GM18507 (cell line): ENCODE results near the gene TADA1.
A peak's percentile ranks its signal among the peaks of the same experiment; 100 is the strongest.
"Not testable (repeated sequence)": the region's sequence is repeated elsewhere in the genome, so short reads cannot be mapped to it uniquely, and the experiment has no call there.

Experiments used
- DNase-seq: peaks from one replicate; pipeline ENCODE4 v3.0.0; 2011; ENCODE audit warnings: low read depth; ENCODE audit not compliant: insufficient read length; ENCODE audit errors: extremely low spot score
- FAIRE-seq: peaks from 2 replicates; lab custom pipeline; 2011; peaks lifted over from hg19 to GRCh38; lab: Jason Lieb, UNC

The TADA1 gene

DNA sequence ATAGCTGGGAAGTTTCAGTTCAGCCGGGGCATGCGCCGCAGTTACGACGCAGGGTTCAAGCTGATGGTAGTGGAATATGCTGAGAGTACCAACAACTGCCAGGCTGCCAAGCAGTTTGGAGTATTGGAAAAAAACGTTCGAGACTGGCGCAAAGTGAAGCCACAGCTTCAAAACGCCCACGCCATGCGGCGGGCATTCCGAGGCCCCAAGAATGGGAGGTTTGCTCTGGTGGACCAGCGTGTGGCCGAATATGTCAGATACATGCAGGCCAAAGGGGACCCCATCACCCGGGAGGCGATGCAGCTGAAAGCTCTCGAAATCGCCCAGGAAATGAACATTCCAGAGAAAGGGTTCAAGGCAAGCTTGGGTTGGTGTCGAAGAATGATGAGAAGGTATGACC is 26.9 kb downstream of the TADA1 start:
- no peak for FAIRE-seq
- no peak for DNase-seq

- no peak for DNase-seq
- FAIRE-seq = no peak
These were observed 27.9 kb downstream of the TADA1 start for GRCh38 chr1:166848193-166848592.

DNA sequence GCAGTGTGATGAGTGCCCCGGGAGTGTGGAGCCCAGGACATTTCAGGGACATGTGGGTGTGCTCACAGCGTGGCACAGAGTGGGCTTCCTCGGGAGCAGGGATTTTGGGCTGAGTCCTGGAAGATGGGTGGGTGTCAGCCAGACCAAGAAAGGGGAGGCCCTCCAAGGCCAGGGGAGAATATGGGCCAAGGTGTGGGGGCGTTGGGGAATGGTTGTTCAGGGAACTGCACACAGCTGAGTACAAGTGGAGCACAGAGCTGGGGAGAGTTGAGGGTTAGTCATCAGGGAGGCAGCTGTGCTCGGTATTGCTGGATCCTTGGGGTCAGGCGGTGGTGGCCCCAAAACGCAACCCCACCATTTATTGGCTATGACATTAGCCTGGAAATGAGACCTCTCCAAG is 31.3 kb downstream of the TADA1 start:
- FAIRE-seq (no peak), DNase-seq (no peak)

- no peak for DNase-seq
- FAIRE-seq = no peak
These were observed 32.1 kb downstream of the TADA1 start for GRCh38 chr1:166843769-166844596.

DNA sequence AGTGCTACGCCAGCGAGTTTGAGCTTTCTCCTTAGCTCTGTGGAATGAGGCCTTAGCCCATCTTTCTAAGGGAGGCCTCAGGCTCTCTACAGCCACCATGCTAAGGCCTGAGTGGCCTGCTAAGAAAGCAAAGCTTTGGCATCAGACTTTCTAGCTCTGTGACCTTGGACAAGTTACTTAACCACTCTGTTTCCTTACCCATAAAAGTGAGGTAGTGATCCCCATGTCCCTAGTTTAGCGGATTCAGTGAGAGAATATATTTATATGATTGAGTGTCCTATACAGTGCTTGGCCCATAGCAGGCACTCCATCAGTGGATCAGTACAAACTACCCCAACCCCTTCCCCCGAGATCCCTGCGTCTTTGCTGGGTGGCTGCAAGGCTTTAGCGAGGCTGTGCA is 32.7 kb downstream of the TADA1 start:
- no peak for DNase-seq
- FAIRE-seq = no peak

GRCh38 chr1:166840309-166841274 is 35.5 kb downstream of the TADA1 start:
- no peak for DNase-seq

DNA sequence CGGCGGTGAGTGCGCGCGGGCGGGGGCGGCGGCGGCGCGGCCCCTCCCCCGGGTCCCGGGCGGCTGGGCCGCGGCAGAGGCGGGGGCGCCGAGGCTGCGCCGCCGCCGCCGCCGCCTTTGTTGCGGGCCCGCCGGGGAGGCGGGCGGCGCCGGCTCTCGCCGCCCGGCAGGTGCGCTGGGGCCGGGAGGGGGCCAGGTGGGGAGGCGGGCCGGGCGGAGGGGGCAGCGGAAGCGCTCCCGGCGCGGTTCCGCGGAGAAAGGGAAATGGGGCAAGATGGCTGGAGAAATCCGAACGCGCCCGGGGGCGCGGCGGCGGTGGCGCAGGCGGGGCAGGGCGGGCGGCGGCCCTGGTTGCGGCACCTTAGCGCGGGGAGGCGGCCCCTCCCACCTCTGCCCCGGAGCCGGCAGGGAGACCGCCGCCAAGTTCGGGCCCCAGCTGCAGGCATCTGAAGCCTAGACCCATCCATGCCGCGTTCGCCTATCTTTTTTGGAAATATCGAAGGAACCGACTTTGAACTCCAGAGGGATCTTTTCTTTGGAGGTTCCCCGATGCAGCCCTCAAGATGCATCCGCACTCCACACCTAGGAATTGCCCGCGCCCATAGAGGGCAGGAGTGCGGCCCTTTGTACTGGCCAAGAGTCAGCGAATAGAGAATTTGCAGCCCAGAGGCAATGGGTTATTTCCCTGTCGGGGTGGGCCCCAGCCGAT is 36.3 kb downstream of the TADA1 start:
- no peak for FAIRE-seq
- no peak for DNase-seq

More at GRCh38 chr1:166840309-166841274, 35.5 kb downstream of the TADA1 start:
- FAIRE-seq = no peak

DNA sequence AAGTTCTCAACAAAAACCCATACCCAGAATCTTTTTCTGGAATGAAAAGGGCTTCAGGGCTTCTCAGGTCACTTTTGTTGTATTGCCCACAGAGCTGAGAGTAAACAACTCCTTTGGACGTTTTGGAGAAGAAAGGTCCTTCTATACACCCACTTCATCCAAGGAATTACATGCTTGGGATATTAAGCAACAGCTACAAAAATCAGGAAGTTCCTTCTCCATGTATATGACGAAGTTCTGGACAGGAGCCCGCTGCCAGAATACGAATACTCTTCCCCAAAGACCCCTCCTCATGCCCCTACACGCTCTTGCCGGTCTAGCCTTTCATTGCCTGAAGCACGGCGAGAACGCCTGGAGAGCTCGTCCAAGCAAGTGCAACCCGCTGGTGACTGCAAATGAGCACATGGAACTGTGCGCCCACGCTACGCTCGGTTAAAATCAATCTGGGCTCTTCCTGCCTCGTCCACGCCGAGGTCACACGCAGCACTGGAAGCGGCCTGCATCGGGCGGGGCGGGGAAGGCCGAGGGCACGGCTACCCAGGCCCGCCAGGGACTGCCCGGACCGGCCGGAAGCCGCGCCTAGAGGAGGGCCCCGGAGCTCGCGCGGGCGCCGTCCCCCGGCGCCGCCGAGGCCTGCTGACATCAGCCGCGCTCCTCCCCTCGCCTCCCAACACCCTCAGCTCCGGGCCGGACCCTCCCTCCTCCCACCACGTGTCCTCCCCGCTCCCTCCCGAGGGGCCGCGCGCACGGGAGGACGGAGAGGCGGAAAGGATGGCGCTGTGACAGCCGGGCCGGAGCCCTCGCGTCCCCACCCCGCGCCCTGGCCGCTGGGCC is 37.1 kb downstream of the TADA1 start, which contains the start of gene POGK:
TSS of gene POGK (plus strand) at position 710 of the 834 bp plus-strand sequence. CDS start 1,482 bp downstream, outside the sequence.
- FAIRE-seq (peak; percentile 80), DNase-seq (peak; percentile 88)

GRCh38 chr1:166836733-166837132 is 39.3 kb downstream of the TADA1 start:
- FAIRE-seq (no peak), DNase-seq (no peak)

GRCh38 chr1:166829762-166830161 is 46.3 kb downstream of the TADA1 start:
- not testable (repeated sequence) for DNase-seq, FAIRE-seq

GRCh38 chr1:166827426-166827825 is 48.6 kb downstream of the TADA1 start:
- DNase-seq = no peak
- FAIRE-seq = no peak

DNA sequence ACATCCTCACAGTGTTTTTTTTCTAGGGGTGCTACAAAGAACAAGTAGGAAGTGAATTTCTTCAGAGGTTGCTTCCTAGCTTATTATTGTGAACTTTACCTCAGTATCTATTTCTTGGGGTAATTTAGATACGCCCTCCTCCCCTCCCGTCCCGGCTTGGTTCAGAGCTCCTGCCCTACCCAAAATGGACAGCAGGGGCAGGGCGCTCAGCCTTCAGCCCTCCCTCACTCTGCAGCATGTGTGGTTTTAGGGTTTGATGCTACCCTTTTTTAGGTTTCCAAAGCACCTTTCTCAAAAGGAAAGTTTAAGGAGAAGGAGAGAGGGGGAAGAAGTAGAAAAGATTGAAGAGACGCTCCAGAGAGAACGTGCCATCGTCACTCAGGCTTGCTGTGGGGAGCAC is 53.7 kb downstream of the TADA1 start:
- FAIRE-seq (peak; percentile 12), DNase-seq (no peak)

DNA sequence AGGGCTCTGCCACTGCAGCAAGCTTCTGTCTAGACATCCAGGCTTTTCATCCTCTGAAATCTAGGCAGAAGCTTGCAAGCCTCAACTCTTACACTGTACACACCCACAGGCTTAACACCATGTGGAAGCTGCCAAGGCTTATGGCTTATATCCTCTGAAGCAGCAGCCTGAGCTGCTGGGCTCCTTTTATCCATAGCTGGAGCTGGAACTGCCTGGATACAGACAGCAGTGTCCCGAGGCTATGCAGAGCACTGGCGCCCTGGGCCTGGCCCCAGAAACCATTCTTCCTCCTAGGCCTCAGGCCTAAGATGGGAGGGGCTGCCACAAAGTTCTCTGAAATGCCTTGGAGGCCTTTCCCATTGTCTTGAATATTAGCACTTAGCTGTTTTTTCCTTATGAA is 56.1 kb downstream of the TADA1 start:
- FAIRE-seq (no peak), DNase-seq (no peak)

- FAIRE-seq (no peak), DNase-seq (no peak)
These were observed 61.5 kb downstream of the TADA1 start for GRCh38 chr1:166814611-166815010.

DNA sequence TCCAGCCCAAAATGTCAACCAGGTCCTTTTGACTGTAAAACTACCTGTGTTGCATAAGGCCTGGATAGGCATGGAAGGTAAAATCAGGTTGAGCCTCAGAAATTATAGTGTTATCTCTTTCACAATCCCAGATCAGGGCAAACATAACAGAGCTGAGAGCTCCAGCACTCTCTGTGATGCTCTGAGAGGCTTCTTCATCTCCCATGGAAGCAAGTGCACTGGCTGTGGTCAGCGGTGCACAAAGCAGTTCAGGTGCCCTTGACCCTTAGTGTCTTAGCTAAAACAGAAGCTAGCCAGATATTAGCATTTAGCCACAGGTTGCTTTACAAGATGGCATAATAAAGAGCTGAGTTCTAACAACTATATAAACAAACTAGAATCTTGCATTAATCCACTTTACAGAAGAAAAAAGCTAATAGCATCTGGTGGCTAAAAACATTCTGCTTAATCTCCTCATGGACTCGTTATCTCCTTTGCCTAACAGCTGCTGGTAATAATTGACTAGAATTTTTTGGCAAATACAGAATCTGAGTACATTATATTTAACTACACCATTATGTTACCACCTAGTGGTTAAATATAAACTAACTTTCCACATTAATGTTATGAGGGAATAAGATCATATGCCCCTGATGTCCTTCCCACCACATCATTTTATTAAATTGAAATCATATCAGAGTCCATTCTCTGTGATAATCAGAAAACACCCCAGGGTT is 62.4 kb downstream of the TADA1 start:
- no peak for DNase-seq
- no peak for FAIRE-seq

DNA sequence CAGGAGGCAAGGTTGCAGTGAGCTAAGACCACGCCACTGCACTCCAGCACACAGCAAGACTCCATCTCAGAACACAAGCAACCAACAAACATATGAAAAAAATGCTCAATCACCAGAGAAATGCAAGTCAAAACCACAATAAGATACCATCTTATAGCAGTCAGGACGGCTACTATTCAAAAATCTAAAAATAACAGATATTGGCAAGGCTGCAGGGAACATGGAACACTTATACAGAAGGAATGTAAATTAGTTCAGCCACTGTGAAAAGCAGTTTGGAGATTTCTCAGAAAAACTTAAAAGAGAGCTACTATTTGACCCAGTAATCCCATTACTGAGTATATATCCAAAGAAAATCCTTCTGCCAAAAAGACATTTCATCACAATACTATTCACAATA is 64.4 kb downstream of the TADA1 start:
- FAIRE-seq (no peak), DNase-seq (no peak)

GRCh38 chr1:166808952-166809351 is 67.1 kb downstream of the TADA1 start:
- DNase-seq (no peak), FAIRE-seq (no peak)
